ENCODE results near the gene GPX3. TPM values are rescaled to one million over a fixed set of nuclear protein-coding genes. Genes with fewer than 3 reads are reported as not detected.

The GPX3 gene
- total and polyA plus RNA-seq, 4 donors, result 514 to 1,257 (median 607) TPM

DNA sequence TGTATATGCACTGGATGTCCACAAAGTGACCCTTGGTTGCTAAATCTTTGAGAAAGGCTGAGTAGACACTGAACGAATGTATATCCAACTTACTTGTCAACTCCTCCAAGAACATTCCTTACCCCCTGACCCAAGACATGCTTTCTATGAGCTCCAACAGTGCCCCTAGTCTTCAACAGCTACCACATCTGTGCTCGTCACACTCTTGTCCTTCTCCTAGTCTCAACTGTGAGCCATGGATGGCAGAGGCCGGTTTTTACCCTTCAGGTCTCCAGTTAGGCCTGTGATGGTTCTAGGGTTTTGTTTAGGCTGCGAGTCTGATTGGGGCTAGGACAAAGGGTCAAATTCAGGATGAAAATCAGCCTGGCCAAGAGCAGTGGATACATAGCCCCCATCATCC, 19.0 kb upstream of the GPX3 start:
- Histone ChIP-seq H3K4me3 (ENCODE audit: low read length in 2 of 2) (no peak overlapping the region), H3K27me3 (ENCODE audit: control insufficient read depth in 1 of 2, insufficient read depth in 2 of 2, low read length in 1 of 2) (no peaks in the 10 kb centered on the region), H3K36me3 (ENCODE audit: control insufficient read depth in 1 of 2, insufficient read depth in 2 of 2, low read length in 1 of 2) (no peaks in the 10 kb centered on the region), H3K27ac (ENCODE audit: low read depth in 1 of 2, low read length in 2 of 2) (no peak overlapping the region), H3K9me3 (ENCODE audit: control insufficient read depth, low read length) (no peaks in the 10 kb centered on the region), H3K4me1 (ENCODE audit: control insufficient read depth in 1 of 2, insufficient read depth in 2 of 2, low read length in 2 of 2) (peaks cover 0 to 3% of the 10 kb centered on the region in 2 donors)
- 93 to 96% methylated on average over 4 of the region's 4 CpGs for WGBS, 2 donors
- intact Hi-C loops (cut with DNase I), result loop anchor here (5.0 kb wide), 2 partner anchors 46 to 116 kb away; no protein-coding TSS in a partner anchor
- DNase-seq, result no peak
- no peak for ATAC-seq (ENCODE audit: low FRiP score)

DNA sequence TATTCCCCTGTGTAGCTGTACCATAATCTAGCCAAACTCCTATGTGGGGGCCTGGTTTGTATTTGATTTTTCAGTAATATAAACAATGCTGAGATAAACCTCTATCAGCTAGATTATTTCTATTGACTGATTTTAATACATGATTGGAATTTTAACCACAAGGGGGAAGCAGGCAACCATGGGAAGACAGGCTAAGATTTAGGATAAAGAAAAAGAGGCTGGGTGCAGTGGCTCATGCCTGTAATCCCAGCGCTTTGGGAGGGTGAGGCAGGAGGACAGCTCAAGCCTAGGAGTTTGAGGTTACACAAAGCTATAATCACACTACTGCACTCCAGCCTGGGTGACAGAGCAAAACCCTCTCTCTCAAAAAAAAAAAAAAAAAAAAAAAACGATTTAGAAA, 18.1 kb upstream of the GPX3 start:
- no peaks in the 10 kb centered on the region for H3K36me3 ChIP-seq (ENCODE audit: control insufficient read depth in 1 of 2, insufficient read depth in 2 of 2, low read length in 1 of 2)
- no peaks in the 10 kb centered on the region for H3K27me3 ChIP-seq (ENCODE audit: control insufficient read depth in 1 of 2, insufficient read depth in 2 of 2, low read length in 1 of 2)
- ATAC-seq (ENCODE audit: low FRiP score) (no peak), DNase-seq (no peak)
- peaks cover 0 to 3% of the 10 kb centered on the region in 2 donors for H3K4me1 ChIP-seq (ENCODE audit: control insufficient read depth in 1 of 2, insufficient read depth in 2 of 2, low read length in 2 of 2)
- H3K27ac ChIP-seq (ENCODE audit: low read depth in 1 of 2, low read length in 2 of 2), result no peak overlapping the region
- WGBS, 2 donors, result 26 to 29% methylated on average over 2 of the region's 2 CpGs
- H3K9me3 ChIP-seq (ENCODE audit: control insufficient read depth, low read length), result no peaks in the 10 kb centered on the region
- intact Hi-C loops (cut with DNase I), result loop anchor here (2.0 to 5.0 kb wide), 4 partner anchors 45 to 115 kb away; no protein-coding TSS in a partner anchor
- no peak overlapping the region for H3K4me3 ChIP-seq (ENCODE audit: low read length in 2 of 2)

GRCh38 chr5:151002681-151003502, 17.5 kb upstream of the GPX3 start:
- intact Hi-C loops (cut with DNase I), result loop anchor here (2.0 to 5.0 kb wide), 4 partner anchors 44 to 114 kb away; no protein-coding TSS in a partner anchor
- no peak overlapping the region for H3K27ac ChIP-seq (ENCODE audit: low read depth in 1 of 2, low read length in 2 of 2)

GRCh38 chr5:151003503-151003860, 16.9 kb upstream of the GPX3 start:
- peaks cover 0 to 3% of the 10 kb centered on the region in 2 donors for H3K4me1 ChIP-seq (ENCODE audit: control insufficient read depth in 1 of 2, insufficient read depth in 2 of 2, low read length in 2 of 2)
- no peaks in the 10 kb centered on the region for H3K27me3 ChIP-seq (ENCODE audit: control insufficient read depth in 1 of 2, insufficient read depth in 2 of 2, low read length in 1 of 2)
- no peak overlapping the region for H3K4me3 ChIP-seq (ENCODE audit: low read length in 2 of 2)
- 94 to 95% methylated on average over 3 of the region's 3 CpGs for WGBS, 2 donors
- DNase-seq (no peak), ATAC-seq (ENCODE audit: low FRiP score) (no peak)
- H3K27ac ChIP-seq (ENCODE audit: low read depth in 1 of 2, low read length in 2 of 2), result no peak overlapping the region
- intact Hi-C loops (cut with DNase I), result loop anchor here (2.0 to 5.0 kb wide), 4 partner anchors 44 to 114 kb away; no protein-coding TSS in a partner anchor
- H3K9me3 ChIP-seq (ENCODE audit: control insufficient read depth, low read length), result no peaks in the 10 kb centered on the region
- H3K36me3 ChIP-seq (ENCODE audit: control insufficient read depth in 1 of 2, insufficient read depth in 2 of 2, low read length in 1 of 2), result no peaks in the 10 kb centered on the region

More at GRCh38 chr5:151002681-151003502, 17.5 kb upstream of the GPX3 start:
- Histone ChIP-seq H3K36me3 (ENCODE audit: control insufficient read depth in 1 of 2, insufficient read depth in 2 of 2, low read length in 1 of 2) (no peaks in the 10 kb centered on the region), H3K9me3 (ENCODE audit: control insufficient read depth, low read length) (no peaks in the 10 kb centered on the region), H3K27me3 (ENCODE audit: control insufficient read depth in 1 of 2, insufficient read depth in 2 of 2, low read length in 1 of 2) (no peaks in the 10 kb centered on the region), H3K4me3 (ENCODE audit: low read length in 2 of 2) (no peak overlapping the region), H3K4me1 (ENCODE audit: control insufficient read depth in 1 of 2, insufficient read depth in 2 of 2, low read length in 2 of 2) (peaks cover 0 to 3% of the 10 kb centered on the region in 2 donors)
- DNase-seq (no peak), ATAC-seq (ENCODE audit: low FRiP score) (no peak)
- 92 to 93% methylated on average over 9 of the region's 9 CpGs for WGBS, 2 donors

GRCh38 chr5:151004499-151004898, 15.9 kb upstream of the GPX3 start:
- WGBS, 2 donors, result 86 to 87% methylated on average over 2 of the region's 2 CpGs
- intact Hi-C loops (cut with DNase I), result loop anchor here (5.0 kb wide), 2 partner anchors 43 to 113 kb away; no protein-coding TSS in a partner anchor
- Histone ChIP-seq H3K36me3 (ENCODE audit: control insufficient read depth in 1 of 2, insufficient read depth in 2 of 2, low read length in 1 of 2) (no peaks in the 10 kb centered on the region), H3K4me3 (ENCODE audit: low read length in 2 of 2) (no peak overlapping the region), H3K27me3 (ENCODE audit: control insufficient read depth in 1 of 2, insufficient read depth in 2 of 2, low read length in 1 of 2) (no peaks in the 10 kb centered on the region), H3K4me1 (ENCODE audit: control insufficient read depth in 1 of 2, insufficient read depth in 2 of 2, low read length in 2 of 2) (peaks cover 0 to 2% of the 10 kb centered on the region in 2 donors), H3K27ac (ENCODE audit: low read depth in 1 of 2, low read length in 2 of 2) (no peak overlapping the region), H3K9me3 (ENCODE audit: control insufficient read depth, low read length) (no peaks in the 10 kb centered on the region)
- ATAC-seq (ENCODE audit: low FRiP score), result no peak
- DNase-seq, result no peak

DNA sequence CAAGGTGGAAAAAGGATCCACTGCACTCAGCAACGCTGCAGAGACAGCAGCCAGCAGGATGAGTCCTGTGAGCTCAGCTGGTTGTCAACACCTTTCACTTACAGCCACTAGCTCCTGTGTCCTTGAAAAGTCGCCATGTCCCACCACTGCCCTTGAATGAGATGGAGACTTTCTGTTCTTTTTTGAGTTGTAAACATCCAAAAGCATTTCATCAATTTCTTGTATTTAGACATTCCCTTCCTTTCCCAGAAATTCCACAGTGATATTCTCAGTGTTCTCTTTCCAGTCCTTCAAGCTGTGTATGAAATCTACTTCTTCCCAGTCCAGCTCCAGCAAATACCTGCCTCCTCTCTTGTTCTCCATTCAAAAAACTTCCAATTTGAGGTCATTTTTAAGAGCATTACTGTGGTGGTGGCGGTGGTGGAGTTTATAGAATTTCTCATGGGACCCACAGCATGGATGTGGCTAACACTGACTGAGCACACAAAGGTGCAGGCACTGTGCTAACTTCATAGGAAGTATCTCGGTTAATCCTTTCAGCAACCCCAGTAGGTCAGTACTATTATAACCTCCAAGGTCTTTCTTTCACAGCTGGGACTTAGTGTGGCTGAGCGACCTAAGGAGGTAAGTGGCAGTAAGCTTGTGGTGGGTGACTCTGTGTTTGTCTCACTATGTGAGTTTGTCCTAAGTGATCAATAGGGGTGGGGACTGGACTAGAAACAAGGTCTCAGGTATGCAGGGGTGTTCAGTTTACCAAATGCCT, 15.0 kb upstream of the GPX3 start:
- no peak overlapping the region for H3K4me3 ChIP-seq (ENCODE audit: low read length in 2 of 2)

DNA sequence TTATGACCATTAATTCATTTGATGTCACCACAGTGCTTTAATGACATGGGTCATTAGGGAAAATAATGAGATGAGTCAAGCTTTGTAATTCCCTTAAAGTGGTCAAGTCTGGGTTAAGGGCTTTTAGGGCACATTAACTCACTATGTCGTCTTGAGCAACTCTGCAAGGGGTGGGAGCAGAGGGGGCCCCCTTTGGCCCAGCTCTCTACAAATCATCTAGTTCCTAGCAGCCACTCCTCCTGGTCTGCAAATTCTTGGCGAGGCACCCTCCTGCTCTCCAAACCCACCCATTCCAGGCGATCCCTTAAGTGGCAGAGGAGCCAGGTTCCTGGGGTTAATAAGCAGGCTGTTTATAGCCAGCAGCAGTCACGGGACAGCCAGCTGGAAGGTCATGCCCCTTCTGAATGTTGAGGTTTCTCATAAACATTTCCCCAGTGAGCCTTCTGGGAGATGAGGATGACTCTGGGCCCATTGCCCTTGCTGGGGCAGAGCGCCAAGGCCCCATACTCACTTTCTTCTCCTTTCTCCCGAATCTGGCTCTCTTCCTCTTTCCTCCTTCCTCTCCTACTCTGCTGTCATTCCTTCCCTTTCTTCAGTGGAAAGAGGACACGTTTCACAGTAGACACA, 14.3 kb upstream of the GPX3 start:
- H3K36me3 ChIP-seq (ENCODE audit: control insufficient read depth in 1 of 2, insufficient read depth in 2 of 2, low read length in 1 of 2), result no peaks in the 10 kb centered on the region
- DNase-seq (peak; percentile 90 to 92), ATAC-seq (ENCODE audit: low FRiP score) (peak; percentile 89)
- H3K9me3 ChIP-seq (ENCODE audit: control insufficient read depth, low read length), result no peaks in the 10 kb centered on the region
- intact Hi-C loops (cut with DNase I), result loop anchor here in 1 of 2 donors (5.0 kb wide), 1 partner anchor 156 kb away; no protein-coding TSS in a partner anchor
- H3K27ac ChIP-seq (ENCODE audit: low read depth in 1 of 2, low read length in 2 of 2), result no peak overlapping the region
- 26 to 30% methylated on average over 7 of the region's 7 CpGs for WGBS, 2 donors
- no peaks in the 10 kb centered on the region for H3K27me3 ChIP-seq (ENCODE audit: control insufficient read depth in 1 of 2, insufficient read depth in 2 of 2, low read length in 1 of 2)
- no peaks in the 10 kb centered on the region for H3K4me1 ChIP-seq (ENCODE audit: control insufficient read depth in 1 of 2, insufficient read depth in 2 of 2, low read length in 2 of 2)
- no peak overlapping the region for H3K4me3 ChIP-seq (ENCODE audit: low read length in 2 of 2)

More for the DNA sequence above, 15.0 kb upstream of the GPX3 start:
- WGBS, 2 donors, result 80 to 85% methylated on average over 5 of the region's 5 CpGs
- peak; percentile 69 for ATAC-seq (ENCODE audit: low FRiP score)
- DNase-seq, result no peak
- no peaks in the 10 kb centered on the region for H3K27me3 ChIP-seq (ENCODE audit: control insufficient read depth in 1 of 2, insufficient read depth in 2 of 2, low read length in 1 of 2)
- H3K9me3 ChIP-seq (ENCODE audit: control insufficient read depth, low read length), result no peaks in the 10 kb centered on the region
- H3K4me1 ChIP-seq (ENCODE audit: control insufficient read depth in 1 of 2, insufficient read depth in 2 of 2, low read length in 2 of 2), result no peaks in the 10 kb centered on the region
- intact Hi-C loops (cut with DNase I), result loop anchor here in 1 of 2 donors (5.0 kb wide), 1 partner anchor 157 kb away; no protein-coding TSS in a partner anchor
- no peak overlapping the region for H3K27ac ChIP-seq (ENCODE audit: low read depth in 1 of 2, low read length in 2 of 2)
- H3K36me3 ChIP-seq (ENCODE audit: control insufficient read depth in 1 of 2, insufficient read depth in 2 of 2, low read length in 1 of 2), result no peaks in the 10 kb centered on the region

DNA sequence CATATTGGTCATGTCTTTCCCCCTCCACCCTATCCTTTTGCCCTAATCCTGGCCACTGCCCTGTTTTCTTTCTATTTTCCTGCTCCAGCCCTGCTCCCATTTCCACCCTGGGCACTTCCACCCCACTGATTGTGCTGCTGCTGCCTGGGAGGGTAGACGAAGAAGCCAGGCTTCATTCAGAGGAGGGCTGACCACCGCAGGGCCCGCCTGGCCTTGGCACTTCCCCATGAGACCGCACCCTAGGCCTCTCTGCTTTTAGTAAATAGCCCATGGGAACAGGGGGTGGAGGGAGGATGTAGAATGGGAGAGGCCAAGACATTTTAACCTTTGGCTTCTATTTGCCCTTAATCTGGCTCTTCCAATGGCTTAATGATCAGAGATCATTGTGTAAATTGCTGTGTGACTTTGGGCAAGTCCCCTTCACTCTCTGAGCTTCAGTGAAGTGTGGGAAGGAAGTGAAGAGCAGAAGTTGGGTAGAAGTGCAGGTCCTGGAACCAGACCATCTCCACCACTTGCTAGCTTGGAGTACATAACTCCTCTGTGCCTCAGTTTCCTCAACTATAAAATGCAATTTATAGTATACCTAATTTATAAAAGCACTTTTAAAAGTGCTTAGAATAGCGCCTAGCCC, 13.6 kb upstream of the GPX3 start:
- no peak overlapping the region for H3K4me3 ChIP-seq (ENCODE audit: low read length in 2 of 2)
- H3K27ac ChIP-seq (ENCODE audit: low read depth in 1 of 2, low read length in 2 of 2), result no peak overlapping the region
- H3K4me1 ChIP-seq (ENCODE audit: control insufficient read depth in 1 of 2, insufficient read depth in 2 of 2, low read length in 2 of 2), result no peaks in the 10 kb centered on the region
- WGBS, 2 donors, result 88 to 91% methylated on average over 5 of the region's 5 CpGs
- no peaks in the 10 kb centered on the region for H3K9me3 ChIP-seq (ENCODE audit: control insufficient read depth, low read length)
- ATAC-seq (ENCODE audit: low FRiP score), result peak; percentile 3
- H3K36me3 ChIP-seq (ENCODE audit: control insufficient read depth in 1 of 2, insufficient read depth in 2 of 2, low read length in 1 of 2), result no peaks in the 10 kb centered on the region
- H3K27me3 ChIP-seq (ENCODE audit: control insufficient read depth in 1 of 2, insufficient read depth in 2 of 2, low read length in 1 of 2), result no peaks in the 10 kb centered on the region
- DNase-seq, result peak in 1 of 2 donors; percentile 73
- intact Hi-C loops (cut with DNase I), result loop anchor here in 1 of 2 donors (5.0 kb wide), 1 partner anchor 155 kb away; no protein-coding TSS in a partner anchor

Data from aorta (tissue), 5 donors.